ENCODE results near the gene KLHL18.
"Not testable (repeated sequence)": the region's sequence is repeated elsewhere in the genome, so short reads cannot be mapped to it uniquely, and the experiment has no call there.

DNA sequence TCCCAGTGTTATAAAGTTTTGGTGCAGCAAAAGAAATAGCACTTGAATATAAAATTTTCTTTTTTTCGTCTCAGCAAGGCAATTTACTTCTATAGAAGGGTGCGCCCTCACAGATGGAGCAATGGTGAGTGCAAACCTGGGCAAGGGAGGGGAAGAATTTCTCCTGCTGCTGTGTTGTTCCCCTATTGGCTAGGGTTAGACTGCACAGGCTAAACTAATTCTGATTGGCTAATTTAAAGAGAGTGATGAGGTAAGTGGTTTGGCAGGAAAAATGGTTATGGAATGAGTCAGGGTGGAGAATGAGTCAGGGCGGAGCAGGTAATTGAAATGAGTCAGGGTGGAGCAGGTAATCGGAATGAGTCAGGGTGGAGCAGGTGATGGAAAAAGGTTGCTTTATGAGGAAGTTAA lies 77.4 kb downstream of the KLHL18 start:
- TF ChIP-seq EZH2 (IDR thresholded peaks at IDR 0.05; ENCODE audit: insufficient read depth, poor library complexity, severe bottlenecking); EZH2phosphoT487 (IDR thresholded peaks at IDR 0.05; ENCODE audit: insufficient read depth, low read depth): not testable (repeated sequence)
